Ascending aorta (tissue), 2 donors: ENCODE data around the gene MSS51. TPM values are rescaled to one million over a fixed set of nuclear protein-coding genes. Genes with fewer than 3 reads are reported as not detected.

Source experiments
- DNase-seq, 2 donors: peaks; one replicate each; pipeline ENCODE4 v3.0.0-alpha.2; 2019; ENCODE audit warnings: low spot score in 2 of 2
- H3K27ac ChIP-seq, 2 donors: fragments of 200-600 bp; sonication (generic); one replicate each; pipeline ENCODE4 v1.5.1; 2016 to 2017; ENCODE audit warnings: mild to moderate bottlenecking in 1 of 2
- H3K27me3 ChIP-seq: fragments of 200-600 bp; sonication (generic); one replicate; pipeline ENCODE4 v1.5.1; 2017
- H3K36me3 ChIP-seq, 2 donors: fragments of 200-600 bp; sonication (generic); one replicate each; pipeline ENCODE4 v1.5.1; 2016
- H3K4me1 ChIP-seq, 2 donors: fragments of 200-600 bp; sonication (generic); one replicate each; pipeline ENCODE4 v1.5.1; 2016 to 2017; ENCODE audit warnings: mild to moderate bottlenecking in 1 of 2
- H3K4me3 ChIP-seq, 2 donors: fragments of 200-600 bp; sonication (generic); one replicate each; pipeline ENCODE4 v1.5.1; 2016 to 2017; ENCODE audit warnings: mild to moderate bottlenecking in 1 of 2
- H3K9me3 ChIP-seq, 2 donors: fragments of 200-600 bp; sonication (generic); one replicate each; pipeline ENCODE4 v1.5.1; 2016
- CTCF ChIP-seq, 3 experiments: fragments of 200-600 bp in 2 of 3; fragments of 450-650 bp in 1 of 3; sonication (generic) in 2 of 3; IDR thresholded peaks; one replicate each; pipeline ENCODE4 v1.5.1; 2016 to 2019; ENCODE audit warnings: antibody characterized with exemption in 3 of 3, mild to moderate bottlenecking in 1 of 3, moderate library complexity in 1 of 3
- intact Hi-C: fragments of 100-400 bp; cut with DNase I; formaldehyde crosslinking; loops from one replicate; pipeline ENCODE4 v1.15.1; 2023
- total RNA-seq: library from RNA; depleted of rRNA; stranded (reverse); fragments of >200 nt; gene quantifications from one replicate; pipeline ENCODE4 v1.1.0, GENCODE V29; 2016

Gene MSS51
- total RNA-seq, 1 donor from 2014 or later = not detected

- Histone ChIP-seq H3K4me3 (no peak overlapping the region), H3K27ac (no peak overlapping the region), H3K27me3 (no peaks in the 10 kb centered on the region), H3K36me3 (peaks cover 64 to 92% of the 10 kb centered on the region in 2 donors), H3K9me3 (no peaks in the 10 kb centered on the region), H3K4me1 (no peaks in the 10 kb centered on the region)
- no peak for DNase-seq
- TF ChIP-seq CTCF (IDR thresholded peaks at IDR 0.05) = no peak
- intact Hi-C loops = no loop called here
These were observed 56.7 kb downstream of the MSS51 start for GRCh38 chr10:73376679-73377078.

Other genes with a start within 250 kb of the MSS51 start
- gene DNAJC9, start 186.3 kb downstream of the MSS51 start, total RNA-seq = 5.3 TPM
- gene MRPS16, start 180.9 kb downstream of the MSS51 start, total RNA-seq = 44.5 TPM
- not detected for gene CFAP70, start 74.7 kb downstream of the MSS51 start, total RNA-seq
- gene ANXA7, start 19.5 kb downstream of the MSS51 start, total RNA-seq = 63.2 TPM
- gene PPP3CB, start 62.5 kb upstream of the MSS51 start, total RNA-seq = 23.0 TPM
- 172 TPM for gene USP54, start 157.8 kb upstream of the MSS51 start, total RNA-seq
- gene MYOZ1, start 207.9 kb upstream of the MSS51 start, total RNA-seq = 8.5 TPM
- gene SYNPO2L, start 222.5 kb upstream of the MSS51 start, total RNA-seq = not detected